Heart right ventricle (tissue), 16 donors: ENCODE data around the gene SLX9. TPM values are rescaled to one million over a fixed set of nuclear protein-coding genes. Genes with fewer than 3 reads are reported as not detected.

Experiments used
- ATAC-seq, 8 donors: fragments of 200-7000 bp; cut with Tn5 transposase; one replicate each; pipeline ENCODE4 v1.9.1; 2020; ENCODE audit warnings: mild to moderate bottlenecking in 8 of 8, moderate library complexity in 8 of 8, moderate number of reproducible peaks in 1 of 8
- DNase-seq, 2 donors: peaks; one replicate each; pipeline ENCODE4 v3.0.0-alpha.2; 2020
- H3K27ac ChIP-seq, 10 donors: fragments of 200-600 bp; sonication (generic) in 2 of 10; one replicate each; pipeline versions ENCODE4 v1.5.0 to v1.8.0; 2020 to 2022; ENCODE audit warnings: mild to moderate bottlenecking in 3 of 10
- H3K27me3 ChIP-seq, 7 donors: fragments of 200-600 bp; one replicate each; pipeline ENCODE4 v1.8.0; 2021 to 2022; ENCODE audit warnings: mild to moderate bottlenecking in 2 of 7
- H3K36me3 ChIP-seq, 9 donors: fragments of 200-600 bp; sonication (generic) in 1 of 9; one replicate each; pipeline versions ENCODE4 v1.5.0 to v1.8.0; 2020 to 2022; ENCODE audit warnings: mild to moderate bottlenecking in 2 of 9
- H3K4me1 ChIP-seq, 9 donors: fragments of 200-600 bp; sonication (generic) in 1 of 9; one replicate each; pipeline versions ENCODE4 v1.5.0 to v1.8.0; 2020 to 2022; ENCODE audit warnings: mild to moderate bottlenecking in 4 of 9
- H3K4me3 ChIP-seq, 10 donors: fragments of 200-600 bp; sonication (generic) in 2 of 10; one replicate each; pipeline versions ENCODE4 v1.5.0 to v1.8.0; 2020 to 2022; ENCODE audit warnings: mild to moderate bottlenecking in 7 of 10, moderate library complexity in 2 of 10
- H3K9me3 ChIP-seq, 11 donors: fragments of 200-600 bp in 10 of 11; sonication (generic) in 2 of 11; one replicate each; pipeline versions ENCODE4 v1.5.0 to v1.8.0; 2013 to 2022; ENCODE audit warnings: mild to moderate bottlenecking in 2 of 11, control low read depth in 1 of 11, moderate library complexity in 1 of 11
- WGBS, 2 donors: extraction: QIAGEN DNeasy Blood & Tissue Kit; methylation state at CpG; one replicate each; pipeline ENCODE4 v1.1.7; 2013; ENCODE audit warnings: inconsistent platforms in 1 of 2; 5-methylcytosine and 5-hydroxymethylcytosine counted together
- intact Hi-C, 10 donors: fragments of 100-400 bp; cut with DNase I; formaldehyde crosslinking; loops; one replicate each; pipeline versions ENCODE4 v1.11.1 to v1.14.2; 2022
- polyA plus RNA-seq, 2 donors: library from polyadenylated mRNA; stranded (reverse); fragments of 200-250 nt; gene quantifications; one replicate each; pipeline ENCODE4 v1.2.3, GENCODE V29; 2013
- total RNA-seq, 10 donors: library from RNA; stranded (reverse); fragmentation: NEBNext Ultra II Directional in 3 of 10; extraction: Animal tissue kit (Norgen Biotek cat#: 25700) in 3 of 10; gene quantifications; one replicate each; pipeline versions ENCODE4 v1.2.1 to v1.2.4, GENCODE V29; 2021 to 2023
- TF ChIP-seq, protein P1 (sequence below), 9 donors: fragments of 200-600 bp; sonication (generic) in 2 of 9; IDR thresholded peaks; one replicate each; pipeline versions ENCODE4 v1.5.0 to v1.8.0; 2021 to 2022; ENCODE audit warnings: antibody characterized with exemption in 9 of 9, mild to moderate bottlenecking in 5 of 9, moderate library complexity in 1 of 9
- donor health status: Arrhythmogenic right ventricular cardiomyopathy.
- donor health status: ischemic (EF 13 %, LVEDD 7.1; RV severe dilation, severe dysfunction).
- donor health status: healthy with polysubstance abuse.
- donor health status: DM: no; HTN: yes; CAD: no.
- donor health status: DM: no; HTN: no; CAD: no.
- donor health status: ischemic (EF 25% LVEDD 6.9; RV normal size, moderate dysfunction).
- donor health status: ischemic (EF 25% LVEDD 5.7; RV mildly dilated, moderate dysfunction).
- donor health status: healthy.
- donor health status: DM: yes; HTN: yes; CAD: no.
- donor health status: Ischemic cardiomyopathy.
- donor health status: ischemic (EF 35%, LVEDD 5.7; RV mildly dilated, moderate dysfunction).
- donor health status: nonischemic (EF 11% LVEDD 7.7; RV severe dilation, severe dysfunction).
- donor health status: DM: yes; HTN: yes; CAD: no.
- donor health status: PGD.
- donor health status: ischemic (EF 29% LVEDD 5.4; RV normal size, mild dysfunction).
- donor health status: nonischemic (EF 23%, LVEDD 6.1; RV moderate dilation, normal function).

The SLX9 gene
- total and polyA plus RNA-seq, 12 donors: 42.4 to 83.6 (median 57.3) TPM

DNA sequence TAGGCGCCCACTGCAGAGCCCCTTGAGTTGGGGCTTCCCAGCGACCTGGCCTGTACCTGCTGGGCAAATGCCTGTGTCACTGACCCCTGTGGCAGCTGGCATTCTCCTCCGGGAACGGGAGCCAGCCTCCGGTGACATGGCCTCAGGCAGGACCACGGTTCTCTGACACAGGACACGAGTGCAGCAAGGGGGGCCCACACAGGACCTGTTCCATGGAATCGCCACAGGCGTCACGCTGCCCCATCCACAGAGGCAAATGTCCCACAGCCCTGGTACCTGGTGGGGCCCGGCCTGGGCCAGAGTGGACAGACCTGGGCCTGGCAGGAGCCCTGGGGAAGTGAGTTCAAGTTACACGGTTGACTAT lies 21.7 kb upstream of the SLX9 start:
- intact Hi-C loops: no loop called here
- Histone ChIP-seq H3K36me3 (peaks cover 0 to 12% (median 0%) of the 10 kb centered on the region in 9 donors), H3K9me3 (no peaks in the 10 kb centered on the region), H3K27me3 (peaks cover 0 to 48% (median 32%) of the 10 kb centered on the region in 7 donors), H3K4me1 (peaks cover 0 to 72% (median 0%) of the 10 kb centered on the region in 9 donors), H3K4me3 (peak overlapping the region in 1 of 10 donors; percentile 72), H3K27ac (peak overlapping the region in 1 of 10 donors; percentile 96)
- TF ChIP-seq, protein P1, sequence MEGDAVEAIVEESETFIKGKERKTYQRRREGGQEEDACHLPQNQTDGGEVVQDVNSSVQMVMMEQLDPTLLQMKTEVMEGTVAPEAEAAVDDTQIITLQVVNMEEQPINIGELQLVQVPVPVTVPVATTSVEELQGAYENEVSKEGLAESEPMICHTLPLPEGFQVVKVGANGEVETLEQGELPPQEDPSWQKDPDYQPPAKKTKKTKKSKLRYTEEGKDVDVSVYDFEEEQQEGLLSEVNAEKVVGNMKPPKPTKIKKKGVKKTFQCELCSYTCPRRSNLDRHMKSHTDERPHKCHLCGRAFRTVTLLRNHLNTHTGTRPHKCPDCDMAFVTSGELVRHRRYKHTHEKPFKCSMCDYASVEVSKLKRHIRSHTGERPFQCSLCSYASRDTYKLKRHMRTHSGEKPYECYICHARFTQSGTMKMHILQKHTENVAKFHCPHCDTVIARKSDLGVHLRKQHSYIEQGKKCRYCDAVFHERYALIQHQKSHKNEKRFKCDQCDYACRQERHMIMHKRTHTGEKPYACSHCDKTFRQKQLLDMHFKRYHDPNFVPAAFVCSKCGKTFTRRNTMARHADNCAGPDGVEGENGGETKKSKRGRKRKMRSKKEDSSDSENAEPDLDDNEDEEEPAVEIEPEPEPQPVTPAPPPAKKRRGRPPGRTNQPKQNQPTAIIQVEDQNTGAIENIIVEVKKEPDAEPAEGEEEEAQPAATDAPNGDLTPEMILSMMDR (IDR thresholded peaks at IDR 0.05): no peak
- no peak for DNase-seq
- WGBS, 2 donors: 71 to 90% methylated on average over 12 of the region's 12 CpGs
- ATAC-seq: no peak

DNA sequence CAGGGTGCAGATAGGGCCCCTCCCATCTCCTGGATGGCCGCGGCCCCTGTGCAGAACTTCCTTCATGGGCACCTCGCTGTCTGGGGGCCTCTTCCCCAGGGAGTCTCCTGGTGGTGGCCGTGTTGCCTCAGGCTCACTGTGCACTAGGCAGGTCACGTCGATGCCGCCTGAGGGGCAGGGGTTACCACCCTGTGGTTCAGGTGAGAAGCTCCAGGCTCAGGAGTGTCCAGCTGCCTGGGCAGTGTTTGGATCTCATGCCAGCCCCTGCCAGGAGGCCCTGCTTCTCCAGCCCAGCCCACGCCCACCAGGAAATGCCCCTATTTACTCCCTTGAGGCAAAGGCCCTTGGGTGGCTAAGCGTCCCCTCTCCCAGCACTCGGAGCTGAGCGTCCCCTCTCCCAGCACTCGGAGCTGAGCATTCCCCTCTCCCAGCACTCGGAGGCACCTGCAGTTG lies 21.2 kb upstream of the SLX9 start:
- WGBS, 2 donors: 51 to 67% methylated on average over 13 of the region's 13 CpGs
- peaks cover 0 to 48% (median 33%) of the 10 kb centered on the region in 7 donors for H3K27me3 ChIP-seq
- H3K4me1 ChIP-seq: peaks cover 0 to 71% (median 0%) of the 10 kb centered on the region in 9 donors
- ATAC-seq: peak in 2 of 8 donors; percentile 9 to 16
- intact Hi-C loops: no loop called here
- TF ChIP-seq, protein P1 (IDR thresholded peaks at IDR 0.05): no peak
- peak overlapping the region in 1 of 10 donors; percentile 96 for H3K27ac ChIP-seq
- H3K4me3 ChIP-seq: peak overlapping the region in 2 of 10 donors; percentile 30 to 72
- H3K36me3 ChIP-seq: peaks cover 0 to 12% (median 0%) of the 10 kb centered on the region in 9 donors
- no peaks in the 10 kb centered on the region for H3K9me3 ChIP-seq
- DNase-seq: no peak

DNA sequence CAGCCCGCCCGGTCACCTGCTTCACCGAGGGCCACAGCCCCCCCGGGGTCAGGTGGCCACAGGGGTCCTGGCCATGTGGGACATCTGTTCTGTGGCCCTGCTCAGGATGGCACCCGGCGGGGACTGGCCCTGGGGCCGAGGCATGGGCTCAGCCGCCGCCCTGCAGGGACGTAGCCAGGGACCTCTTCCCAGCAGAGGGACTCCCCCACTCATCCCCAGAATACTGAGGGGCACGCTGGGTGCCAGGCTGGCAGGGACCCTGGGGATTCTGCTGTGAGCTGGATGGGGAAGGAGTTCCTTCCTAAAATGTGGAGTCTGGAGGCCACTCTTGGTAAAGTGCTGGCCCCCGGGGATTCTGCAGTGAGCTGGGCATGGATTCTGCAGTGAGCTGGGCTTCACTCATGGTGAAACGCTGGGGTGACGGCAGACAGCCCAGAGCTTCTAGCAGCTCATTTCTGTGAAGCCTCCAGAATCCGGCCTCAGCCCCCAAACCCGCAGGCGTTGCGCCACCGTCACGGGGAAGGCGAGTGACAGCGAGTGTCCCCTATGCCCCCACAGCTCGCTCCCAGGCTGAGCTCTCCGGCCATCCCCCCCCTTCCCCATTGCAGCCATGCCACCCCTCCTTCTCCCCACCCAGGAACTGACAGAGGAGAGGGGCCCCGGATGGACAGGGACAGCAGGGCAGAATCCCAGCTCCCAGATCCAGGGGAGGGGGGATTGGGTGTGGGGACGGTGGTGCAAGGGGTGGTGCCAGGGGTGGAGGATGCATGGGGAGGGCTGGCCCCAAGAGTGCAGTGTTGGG lies 20.5 kb upstream of the SLX9 start:
- WGBS, 2 donors: 46 to 76% methylated on average over 22 of the region's 26 CpGs
- no peaks in the 10 kb centered on the region for H3K9me3 ChIP-seq
- DNase-seq (no peak), ATAC-seq (peak in 7 of 8 donors; percentile 7 to 33 (median 20))
- H3K36me3 ChIP-seq: peaks cover 0 to 12% (median 0%) of the 10 kb centered on the region in 9 donors
- H3K4me1 ChIP-seq: peaks cover 0 to 71% (median 0%) of the 10 kb centered on the region in 9 donors
- TF ChIP-seq, protein P1 (IDR thresholded peaks at IDR 0.05): no peak
- H3K4me3 ChIP-seq: peak overlapping the region in 7 of 10 donors; percentile 7 to 72 (median 39)
- intact Hi-C loops: no loop called here
- peak overlapping the region in 1 of 10 donors; percentile 96 for H3K27ac ChIP-seq
- peaks cover 0 to 48% (median 33%) of the 10 kb centered on the region in 7 donors for H3K27me3 ChIP-seq

DNA sequence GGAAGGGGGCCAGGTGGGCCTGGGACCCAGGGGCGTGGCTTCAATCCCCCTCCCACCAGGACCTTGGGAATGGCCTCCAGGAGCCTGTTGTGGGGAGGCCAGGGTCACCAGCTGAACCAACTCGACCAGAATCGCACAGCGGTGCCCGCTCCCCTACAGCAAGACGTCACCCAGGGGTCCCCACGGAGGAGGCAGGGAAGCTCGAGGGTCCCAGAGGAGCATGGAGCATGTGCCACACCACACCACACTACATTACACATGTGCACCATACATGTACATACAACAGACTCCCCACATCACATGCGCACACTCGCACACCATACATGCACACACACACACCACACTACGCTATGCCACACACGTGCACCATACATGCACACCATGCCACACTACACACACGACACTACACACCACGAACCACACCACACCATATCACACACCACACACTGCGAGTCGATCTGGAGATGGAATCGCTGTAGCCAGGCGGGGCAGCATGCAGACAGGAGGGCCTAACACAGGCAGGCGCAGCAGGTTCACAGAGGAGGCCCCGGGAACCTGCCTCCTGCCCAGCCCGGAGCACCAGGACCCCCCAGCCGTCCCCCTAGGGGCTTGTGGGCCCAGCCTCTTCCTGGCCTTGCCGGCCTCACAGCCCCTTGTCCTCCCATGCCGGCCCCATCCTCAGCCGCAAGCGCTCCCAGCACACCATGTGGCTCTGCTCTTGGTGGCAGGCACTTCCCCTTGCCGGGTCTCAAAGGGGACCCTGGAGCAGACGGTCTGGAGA lies 19.7 kb upstream of the SLX9 start:
- Histone ChIP-seq H3K36me3 (peaks cover 0 to 12% (median 0%) of the 10 kb centered on the region in 9 donors), H3K4me3 (peak overlapping the region in 8 of 10 donors; percentile 21 to 72 (median 36)), H3K4me1 (peaks cover 0 to 71% (median 0%) of the 10 kb centered on the region in 9 donors), H3K27me3 (peaks cover 0 to 48% (median 33%) of the 10 kb centered on the region in 7 donors), H3K27ac (peak overlapping the region in 4 of 10 donors; percentile 31 to 96 (median 56)), H3K9me3 (no peaks in the 10 kb centered on the region)
- WGBS, 2 donors: 60 to 72% methylated on average over 28 of the region's 28 CpGs
- TF ChIP-seq, protein P1 (IDR thresholded peaks at IDR 0.05): no peak
- peak in 4 of 8 donors; percentile 8 to 32 (median 14) for ATAC-seq
- no peak for DNase-seq
- intact Hi-C loops: no loop called here
